Lung (tissue), 12 donors: ENCODE results near the gene JUN. TPM values are rescaled to one million over a fixed set of nuclear protein-coding genes. Genes with fewer than 3 reads are reported as not detected.

ENCODE experiments used
- ATAC-seq: fragments of 200-7000 bp; cut with Tn5 transposase; one replicate; pipeline ENCODE4 v1.9.1; 2020; ENCODE audit warnings: moderate number of reproducible peaks; ENCODE audit not compliant: insufficient read depth, low FRiP score
- DNase-seq, 3 donors: peaks; one replicate each; pipeline ENCODE4 v3.0.0-alpha.2; 2013 to 2017
- H3K27ac ChIP-seq, 2 donors: one replicate each; pipeline ENCODE4 v1.5.1; 2013; ENCODE audit warnings: mild to moderate bottlenecking in 2 of 2, moderate library complexity in 2 of 2, control low read depth in 1 of 2, inconsistent platforms in 1 of 2, low read depth in 1 of 2, low read length in 1 of 2
- H3K27me3 ChIP-seq, 3 donors: one replicate each; pipeline ENCODE4 v1.5.1; 2013; ENCODE audit warnings: low read length in 2 of 3; ENCODE audit not compliant: control insufficient read depth in 3 of 3, insufficient read depth in 3 of 3
- H3K36me3 ChIP-seq, 4 donors: one replicate each; pipeline ENCODE4 v1.5.1; 2013; ENCODE audit warnings: low read length in 4 of 4, mild to moderate bottlenecking in 1 of 4, moderate library complexity in 1 of 4; ENCODE audit not compliant: control insufficient read depth in 4 of 4, insufficient read depth in 4 of 4
- H3K4me1 ChIP-seq, 5 donors: one replicate each; pipeline ENCODE4 v1.5.1; 2013; ENCODE audit warnings: low read length in 5 of 5, mild to moderate bottlenecking in 2 of 5, moderate library complexity in 1 of 5; ENCODE audit not compliant: control insufficient read depth in 5 of 5, insufficient read depth in 5 of 5
- H3K4me3 ChIP-seq: one replicate; pipeline ENCODE4 v1.5.1; 2013; ENCODE audit warnings: mild to moderate bottlenecking, control low read depth, moderate library complexity
- H3K9ac ChIP-seq, 2 donors: one replicate each; pipeline ENCODE4 v1.5.1; 2013; ENCODE audit warnings: low read length in 2 of 2, control low read depth in 1 of 2; ENCODE audit not compliant: insufficient read depth in 1 of 2
- H3K9me3 ChIP-seq, 4 donors: one replicate each; pipeline ENCODE4 v1.5.1; 2013; ENCODE audit warnings: low read length in 3 of 4, mild to moderate bottlenecking in 1 of 4, moderate library complexity in 1 of 4; ENCODE audit not compliant: control insufficient read depth in 4 of 4, insufficient read depth in 3 of 4
- CTCF ChIP-seq: IDR thresholded peaks from 2 replicates; pipeline ENCODE4 v1.5.1; 2012; ENCODE audit warnings: mild to moderate bottlenecking; ENCODE audit errors: control extremely low read depth, extremely low read depth
- WGBS, 2 donors: extraction: QIAGEN DNeasy Blood & Tissue Kit; methylation state at CpG; one replicate each; pipeline ENCODE4 v1.1.7; 2013; 5-methylcytosine and 5-hydroxymethylcytosine counted together
- polyA plus RNA-seq, 2 donors: library from polyadenylated mRNA; stranded (reverse); fragments of 200-250 nt; gene quantifications; one replicate each; pipeline ENCODE4 v1.2.1, GENCODE V29; 2013
- total RNA-seq, 2 donors: library from RNA; depleted of rRNA in 1 of 2; stranded (reverse); fragments of >200 nt in 1 of 2; gene quantifications; one replicate each; pipeline ENCODE4 v1.2.1, GENCODE V29; 2014 to 2021
- donor health status: control.
- donor health status: control.
- donor health status: Bipolar disorder and iron deficiency.
- donor health status: healthy.
- donor health status: DM: yes; HTN: yes; CAD: no.

Gene JUN
- total and polyA plus RNA-seq, 4 donors, result 78.1 to 584 (median 142) TPM

- peak; percentile 77 for ATAC-seq
- no peaks in the 10 kb centered on the region for H3K27me3 ChIP-seq
- H3K4me3 ChIP-seq, result no peak overlapping the region
- H3K36me3 ChIP-seq, result no peaks in the 10 kb centered on the region
- peak overlapping the region in 1 of 2 donors; percentile 44 for H3K27ac ChIP-seq
- H3K4me1 ChIP-seq, result peaks cover 0 to 18% (median 4%) of the 10 kb centered on the region in 5 donors
- H3K9me3 ChIP-seq, result peaks cover 0 to 4% (median 0%) of the 10 kb centered on the region in 4 donors
- TF ChIP-seq CTCF, result no peak
- DNase-seq, result peak; percentile 65 to 82 (median 69)
- 54 to 68% methylated on average over 9 of the region's 9 CpGs for WGBS, 2 donors
- H3K9ac ChIP-seq, result no peak overlapping the region
Observed at GRCh38 chr1:58809325-58810010, 25.6 kb upstream of the JUN start.

GRCh38 chr1:58808077-58808476 is 24.2 kb upstream of the JUN start:
- ATAC-seq, result no peak
- Histone ChIP-seq H3K27me3 (no peaks in the 10 kb centered on the region), H3K9ac (no peak overlapping the region), H3K36me3 (no peaks in the 10 kb centered on the region), H3K27ac (no peak overlapping the region), H3K9me3 (peaks cover 0 to 4% (median 0%) of the 10 kb centered on the region in 4 donors), H3K4me3 (no peak overlapping the region), H3K4me1 (peaks cover 0 to 8% (median 0%) of the 10 kb centered on the region in 5 donors)
- no peak for DNase-seq
- TF ChIP-seq CTCF, result no peak
- WGBS, 2 donors, result 39 to 47% methylated on average over 2 of the region's 2 CpGs

GRCh38 chr1:58805716-58806571 is 22.1 kb upstream of the JUN start:
- no peaks in the 10 kb centered on the region for H3K36me3 ChIP-seq
- H3K9ac ChIP-seq, result no peak overlapping the region
- TF ChIP-seq CTCF, result no peak
- DNase-seq (no peak), ATAC-seq (no peak)
- no peak overlapping the region for H3K4me3 ChIP-seq
- no peak overlapping the region for H3K27ac ChIP-seq
- 88 to 92% methylated on average over 11 of the region's 11 CpGs for WGBS, 2 donors
- H3K4me1 ChIP-seq, result peaks cover 0 to 5% (median 0%) of the 10 kb centered on the region in 5 donors
- H3K9me3 ChIP-seq, result peaks cover 0 to 4% (median 0%) of the 10 kb centered on the region in 4 donors
- H3K27me3 ChIP-seq, result no peaks in the 10 kb centered on the region
